Measurements from ENCODE around the gene DDX28.

DDX28 gene

GRCh38 chr16:68069511-68070248, 46.6 kb upstream of the DDX28 start:
- H3K4me3 ChIP-seq (ENCODE audit: control insufficient read depth, low read depth, low read length), result no peak overlapping the region
- no peak for TF ChIP-seq CTCF (conservative IDR thresholded peaks at IDR 0.05; ENCODE audit: control insufficient read depth, insufficient read depth, low read depth, low read length)
- DNase-seq (ENCODE audit: low read depth), result no peak

- no peak for DNase-seq (ENCODE audit: low read depth)
- no peak overlapping the region for H3K4me3 ChIP-seq (ENCODE audit: control insufficient read depth, low read depth, low read length)
- TF ChIP-seq CTCF (conservative IDR thresholded peaks at IDR 0.05; ENCODE audit: control insufficient read depth, insufficient read depth, low read depth, low read length), result no peak
These were observed 45.9 kb upstream of the DDX28 start for GRCh38 chr16:68068926-68069325.

- no peak for TF ChIP-seq CTCF (conservative IDR thresholded peaks at IDR 0.05; ENCODE audit: control insufficient read depth, insufficient read depth, low read depth, low read length)
- DNase-seq (ENCODE audit: low read depth), result no peak
- H3K4me3 ChIP-seq (ENCODE audit: control insufficient read depth, low read depth, low read length), result no peak overlapping the region
These were observed 43.7 kb upstream of the DDX28 start for GRCh38 chr16:68066763-68067162.

GRCh38 chr16:68065716-68066305, 42.8 kb upstream of the DDX28 start:
- no peak overlapping the region for H3K4me3 ChIP-seq (ENCODE audit: control insufficient read depth, low read depth, low read length)
- no peak for TF ChIP-seq CTCF (conservative IDR thresholded peaks at IDR 0.05; ENCODE audit: control insufficient read depth, insufficient read depth, low read depth, low read length)
- DNase-seq (ENCODE audit: low read depth), result peak; percentile 70

- H3K4me3 ChIP-seq (ENCODE audit: control insufficient read depth, low read depth, low read length), result no peak overlapping the region
- DNase-seq (ENCODE audit: low read depth), result peak; percentile 70
- TF ChIP-seq CTCF (conservative IDR thresholded peaks at IDR 0.05; ENCODE audit: control insufficient read depth, insufficient read depth, low read depth, low read length), result peak; percentile 90
These were observed 41.8 kb upstream of the DDX28 start for GRCh38 chr16:68064791-68065365.

- no peak for DNase-seq (ENCODE audit: low read depth)
- H3K4me3 ChIP-seq (ENCODE audit: control insufficient read depth, low read depth, low read length), result no peak overlapping the region
These were observed 39.9 kb upstream of the DDX28 start for GRCh38 chr16:68062910-68063393.

More at GRCh38 chr16:68062910-68063393, 39.9 kb upstream of the DDX28 start:
- TF ChIP-seq CTCF (conservative IDR thresholded peaks at IDR 0.05; ENCODE audit: control insufficient read depth, insufficient read depth, low read depth, low read length), result no peak
